Measurements from ENCODE around the gene PSMD1. TPM values are rescaled to one million over a fixed set of nuclear protein-coding genes. Genes with fewer than 3 reads are reported as not detected.

The PSMD1 gene
- polyA plus RNA-seq, 1 donor from 2014 or later: 83.8 TPM

- H3F3A ChIP-seq (ENCODE audit: insufficient read depth, low read length, poor library complexity, severe bottlenecking): no peaks in the 10 kb centered on the region
- H3K9ac ChIP-seq (ENCODE audit: low read length): no peak overlapping the region
- H4K20me1 ChIP-seq (ENCODE audit: insufficient read depth): no peaks in the 10 kb centered on the region
- H3K27me3 ChIP-seq (ENCODE audit: insufficient read depth, low read depth, low read length): no peaks in the 10 kb centered on the region
- H3K9me3 ChIP-seq (ENCODE audit: low read length): no peaks in the 10 kb centered on the region
- H3K4me3 ChIP-seq (ENCODE audit: low read length): no peak overlapping the region
- H3K79me2 ChIP-seq (replicated peaks; ENCODE audit: insufficient read depth, low read length): no peaks in the 10 kb centered on the region
- no peak overlapping the region for H2AFZ ChIP-seq (ENCODE audit: low read depth, low read length)
- H3K4me2 ChIP-seq (ENCODE audit: low read length): no peak overlapping the region
- no peak for TF ChIP-seq SMC3 (conservative IDR thresholded peaks at IDR 0.05; ENCODE audit: poor library complexity)
- no peak for TF ChIP-seq EP300 (conservative IDR thresholded peaks at IDR 0.05; ENCODE audit: poor library complexity, severe bottlenecking)
- TF ChIP-seq, protein P1, sequence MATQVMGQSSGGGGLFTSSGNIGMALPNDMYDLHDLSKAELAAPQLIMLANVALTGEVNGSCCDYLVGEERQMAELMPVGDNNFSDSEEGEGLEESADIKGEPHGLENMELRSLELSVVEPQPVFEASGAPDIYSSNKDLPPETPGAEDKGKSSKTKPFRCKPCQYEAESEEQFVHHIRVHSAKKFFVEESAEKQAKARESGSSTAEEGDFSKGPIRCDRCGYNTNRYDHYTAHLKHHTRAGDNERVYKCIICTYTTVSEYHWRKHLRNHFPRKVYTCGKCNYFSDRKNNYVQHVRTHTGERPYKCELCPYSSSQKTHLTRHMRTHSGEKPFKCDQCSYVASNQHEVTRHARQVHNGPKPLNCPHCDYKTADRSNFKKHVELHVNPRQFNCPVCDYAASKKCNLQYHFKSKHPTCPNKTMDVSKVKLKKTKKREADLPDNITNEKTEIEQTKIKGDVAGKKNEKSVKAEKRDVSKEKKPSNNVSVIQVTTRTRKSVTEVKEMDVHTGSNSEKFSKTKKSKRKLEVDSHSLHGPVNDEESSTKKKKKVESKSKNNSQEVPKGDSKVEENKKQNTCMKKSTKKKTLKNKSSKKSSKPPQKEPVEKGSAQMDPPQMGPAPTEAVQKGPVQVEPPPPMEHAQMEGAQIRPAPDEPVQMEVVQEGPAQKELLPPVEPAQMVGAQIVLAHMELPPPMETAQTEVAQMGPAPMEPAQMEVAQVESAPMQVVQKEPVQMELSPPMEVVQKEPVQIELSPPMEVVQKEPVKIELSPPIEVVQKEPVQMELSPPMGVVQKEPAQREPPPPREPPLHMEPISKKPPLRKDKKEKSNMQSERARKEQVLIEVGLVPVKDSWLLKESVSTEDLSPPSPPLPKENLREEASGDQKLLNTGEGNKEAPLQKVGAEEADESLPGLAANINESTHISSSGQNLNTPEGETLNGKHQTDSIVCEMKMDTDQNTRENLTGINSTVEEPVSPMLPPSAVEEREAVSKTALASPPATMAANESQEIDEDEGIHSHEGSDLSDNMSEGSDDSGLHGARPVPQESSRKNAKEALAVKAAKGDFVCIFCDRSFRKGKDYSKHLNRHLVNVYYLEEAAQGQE (IDR thresholded peaks at IDR 0.05; ENCODE audit: borderline replicate concordance): no peak
- TF ChIP-seq CTCF (IDR thresholded peaks at IDR 0.05; ENCODE audit: poor library complexity, severe bottlenecking): no peak
- no peak for TF ChIP-seq EZH2 (IDR thresholded peaks at IDR 0.05; ENCODE audit: borderline replicate concordance, insufficient read depth, low read length, poor library complexity, severe bottlenecking)
- TF ChIP-seq TAF1 (IDR thresholded peaks at IDR 0.05; ENCODE audit: low read depth): no peak
- TF ChIP-seq RAD21 (conservative IDR thresholded peaks at IDR 0.05): no peak
- no peak for TF ChIP-seq POLR2AphosphoS5 (IDR thresholded peaks at IDR 0.05)
- TF ChIP-seq MXI1 (conservative IDR thresholded peaks at IDR 0.05; ENCODE audit: poor library complexity, severe bottlenecking): no peak
- H3K36me3 ChIP-seq (ENCODE audit: insufficient read depth, low read length): no peaks in the 10 kb centered on the region
- no peak overlapping the region for H3K27ac ChIP-seq (ENCODE audit: low read length)
- H3K9me2 ChIP-seq (ENCODE audit: insufficient read depth, low read length): no peaks in the 10 kb centered on the region
Measured at GRCh38 chr2:231163414-231164095, 106.9 kb downstream of the PSMD1 start.

DNA sequence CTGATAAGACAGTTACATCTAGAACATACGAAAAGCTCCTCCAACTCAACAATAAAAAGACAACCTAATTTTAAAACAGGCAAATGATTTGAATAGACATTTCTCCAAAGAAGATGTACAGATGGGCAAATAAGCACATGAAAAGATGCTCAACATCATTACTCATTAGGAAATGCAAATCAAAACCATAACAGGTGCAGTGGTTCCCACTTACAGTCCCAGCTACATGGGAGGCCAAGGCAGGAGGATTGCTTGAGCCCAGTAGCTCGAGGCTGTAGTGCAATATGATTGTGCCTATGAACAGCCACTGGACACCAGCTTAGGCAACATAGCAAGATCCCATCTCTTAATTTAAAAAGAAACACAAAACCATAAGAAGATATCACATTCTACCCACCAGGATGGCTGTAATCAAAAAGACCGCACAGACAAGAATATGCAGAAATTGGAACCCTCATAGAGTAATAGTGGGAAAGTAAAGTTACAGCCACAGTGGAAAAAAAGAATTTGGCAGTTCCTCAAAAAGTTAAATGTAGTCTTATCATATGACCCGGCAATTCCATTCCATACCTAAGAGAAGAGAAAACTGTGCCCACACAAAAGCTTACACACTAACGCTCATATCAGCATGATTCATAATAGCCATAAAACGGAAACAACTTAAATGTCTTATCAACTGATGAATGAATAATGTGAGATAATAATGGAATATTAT lies 111.2 kb downstream of the PSMD1 start:
- no peaks in the 10 kb centered on the region for H4K20me1 ChIP-seq (ENCODE audit: insufficient read depth)
- no peaks in the 10 kb centered on the region for H3K79me2 ChIP-seq (replicated peaks; ENCODE audit: insufficient read depth, low read length)
- H3K4me3 ChIP-seq (ENCODE audit: low read length): no peak overlapping the region
- H3F3A ChIP-seq (ENCODE audit: insufficient read depth, low read length, poor library complexity, severe bottlenecking): no peaks in the 10 kb centered on the region
- H2AFZ ChIP-seq (ENCODE audit: low read depth, low read length): no peak overlapping the region
- no peaks in the 10 kb centered on the region for H3K36me3 ChIP-seq (ENCODE audit: insufficient read depth, low read length)
- no peak for TF ChIP-seq SMC3 (conservative IDR thresholded peaks at IDR 0.05; ENCODE audit: poor library complexity)
- TF ChIP-seq CTCF (IDR thresholded peaks at IDR 0.05; ENCODE audit: poor library complexity, severe bottlenecking): no peak
- no peak for TF ChIP-seq TAF1 (IDR thresholded peaks at IDR 0.05; ENCODE audit: low read depth)
- TF ChIP-seq, protein P1 (IDR thresholded peaks at IDR 0.05; ENCODE audit: borderline replicate concordance): no peak
- no peak for TF ChIP-seq MXI1 (conservative IDR thresholded peaks at IDR 0.05; ENCODE audit: poor library complexity, severe bottlenecking)
- TF ChIP-seq EP300 (conservative IDR thresholded peaks at IDR 0.05; ENCODE audit: poor library complexity, severe bottlenecking): no peak
- TF ChIP-seq POLR2AphosphoS5 (IDR thresholded peaks at IDR 0.05): no peak
- TF ChIP-seq EZH2 (IDR thresholded peaks at IDR 0.05; ENCODE audit: borderline replicate concordance, insufficient read depth, low read length, poor library complexity, severe bottlenecking): no peak
- TF ChIP-seq RAD21 (conservative IDR thresholded peaks at IDR 0.05): no peak
- H3K9me3 ChIP-seq (ENCODE audit: low read length): no peaks in the 10 kb centered on the region
- H3K27me3 ChIP-seq (ENCODE audit: insufficient read depth, low read depth, low read length): no peaks in the 10 kb centered on the region
- H3K27ac ChIP-seq (ENCODE audit: low read length): no peak overlapping the region
- H3K9ac ChIP-seq (ENCODE audit: low read length): no peak overlapping the region
- H3K9me2 ChIP-seq (ENCODE audit: insufficient read depth, low read length): no peaks in the 10 kb centered on the region
- no peak overlapping the region for H3K4me2 ChIP-seq (ENCODE audit: low read length)
